ENCODE measurements around the gene PICALM. TPM values are rescaled to one million over a fixed set of nuclear protein-coding genes. Genes with fewer than 3 reads are reported as not detected.
"Not testable (repeated sequence)": the region's sequence is repeated elsewhere in the genome, so short reads cannot be mapped to it uniquely, and the experiment has no call there.

Gene PICALM
- total RNA-seq, 1 donor from 2014 or later: 167 TPM

DNA sequence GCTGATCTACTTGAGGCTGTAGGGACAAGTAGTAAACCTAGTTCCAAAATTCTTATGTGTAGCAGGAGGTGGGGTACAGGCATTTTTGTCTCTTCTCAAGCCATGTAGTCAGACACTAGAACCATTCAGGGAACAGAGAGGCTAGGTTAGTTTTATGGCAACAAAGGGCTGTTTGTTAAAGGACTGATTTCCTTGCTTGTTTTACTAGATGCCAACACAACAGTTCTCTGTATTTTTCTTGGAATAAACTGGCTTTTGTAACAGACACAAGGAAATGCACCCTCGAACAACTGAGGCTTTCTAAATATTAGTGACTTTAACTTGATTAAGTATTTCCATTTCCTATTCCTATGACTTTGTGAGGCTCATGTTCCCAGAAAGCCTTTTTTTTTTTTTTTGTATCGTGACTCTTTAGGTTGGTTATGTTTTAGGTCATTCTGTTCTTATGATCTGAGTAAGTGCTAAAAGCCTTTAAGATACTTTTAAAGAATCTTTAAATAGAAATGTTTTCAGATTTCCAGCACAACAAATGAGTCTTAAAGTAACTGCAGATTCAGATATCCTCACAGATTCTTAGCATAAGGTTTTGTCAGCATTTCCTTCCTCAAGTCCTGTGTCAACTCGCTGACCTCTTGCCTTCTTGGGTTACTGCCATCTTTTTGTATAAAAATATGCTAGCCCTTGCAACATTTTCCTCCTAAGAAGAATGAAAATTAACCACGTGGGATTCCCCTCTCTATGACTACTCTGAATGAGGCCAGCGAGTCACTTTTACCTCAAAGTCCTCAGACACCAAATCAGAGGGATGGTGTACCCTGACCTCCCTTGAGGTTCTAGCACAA, 121.2 kb downstream of the PICALM start:
- intact Hi-C loops (cut with micrococcal nuclease): loop anchor here (2.0 to 10.0 kb wide), 5 partner anchors 75 to 657 kb away; partner anchors contain the start of gene CCDC83

GRCh38 chr11:85946221-85946620, 122.7 kb downstream of the PICALM start:
- intact Hi-C loops (cut with micrococcal nuclease): loop anchor here (5.0 to 10.0 kb wide), 4 partner anchors 76 to 659 kb away; no protein-coding TSS in a partner anchor

DNA sequence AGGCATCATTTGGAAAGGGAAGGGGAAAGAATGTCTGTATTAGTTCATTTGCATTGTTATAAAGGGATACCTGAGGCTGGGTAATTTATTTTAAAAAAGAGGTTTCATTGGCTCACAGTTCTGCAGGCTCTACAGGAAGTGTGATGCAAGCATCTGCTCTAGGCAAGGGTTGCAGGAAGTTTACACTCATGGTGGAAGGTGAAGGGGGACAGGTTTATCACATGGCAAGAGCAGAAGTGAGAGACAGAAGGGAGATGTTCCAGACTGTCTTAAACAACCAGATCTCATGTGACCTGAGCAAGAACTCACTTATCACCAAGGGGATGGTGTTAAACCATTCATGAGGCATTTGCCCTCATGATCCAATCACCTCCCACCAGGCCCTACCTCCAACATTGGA, 123.1 kb downstream of the PICALM start:
- intact Hi-C loops (cut with micrococcal nuclease): loop anchor here (5.0 to 10.0 kb wide), 4 partner anchors 77 to 659 kb away; no protein-coding TSS in a partner anchor

DNA sequence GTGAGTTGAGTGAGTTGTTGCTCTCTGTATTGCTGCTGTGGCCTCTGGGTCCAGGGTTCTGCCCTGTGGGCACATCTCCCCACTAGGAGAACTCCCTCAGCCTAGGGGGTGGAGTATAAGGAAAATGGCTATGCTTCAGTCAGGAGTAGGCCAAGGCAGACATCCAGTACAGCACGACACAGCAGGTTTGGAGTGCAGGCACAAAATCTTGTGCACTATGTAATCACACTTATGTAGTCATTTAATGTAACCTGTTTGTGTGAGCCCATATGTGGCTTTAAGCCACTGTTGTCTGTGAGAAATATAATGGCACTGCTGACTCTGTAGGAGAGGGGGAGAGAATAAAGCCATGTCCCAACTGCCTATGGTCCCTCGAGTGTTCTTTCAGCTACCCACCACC, 123.6 kb downstream of the PICALM start:
- intact Hi-C loops (cut with micrococcal nuclease): loop anchor here (5.0 to 10.0 kb wide), 4 partner anchors 77 to 660 kb away; no protein-coding TSS in a partner anchor

DNA sequence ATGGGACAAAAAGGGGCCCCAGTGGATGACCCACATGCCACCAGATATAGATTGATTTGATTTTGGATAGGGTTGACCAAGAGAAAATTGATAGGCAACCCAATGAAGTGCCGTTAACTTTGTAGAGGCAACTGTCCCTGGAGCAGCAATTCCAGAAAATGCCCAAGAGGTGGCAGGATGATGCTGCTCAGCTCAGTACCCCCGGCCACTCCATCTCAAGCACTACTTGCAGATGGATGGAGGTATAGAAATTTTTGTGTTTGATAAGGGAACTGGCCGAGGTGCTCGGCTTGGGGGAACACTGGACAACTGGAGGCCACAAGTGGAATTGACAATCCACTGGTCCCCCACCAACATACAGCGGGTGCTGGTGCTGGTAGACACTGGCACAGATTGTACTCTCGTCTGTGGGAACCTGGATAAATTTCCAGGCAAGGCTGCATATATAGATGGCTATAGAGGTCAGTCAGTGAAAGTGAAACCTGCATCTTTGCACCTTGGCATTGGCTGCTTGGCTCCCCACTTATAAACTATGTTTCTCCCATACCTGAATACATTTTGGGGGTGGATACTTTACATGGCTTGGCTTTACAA, 127.4 kb downstream of the PICALM start:
- intact Hi-C loops (cut with micrococcal nuclease): loop anchor here (1.0 to 10.0 kb wide), 6 partner anchors 87 to 877 kb away; partner anchors contain the start of gene CCDC83

GRCh38 chr11:85939099-85940015, 129.5 kb downstream of the PICALM start:
- intact Hi-C loops (cut with micrococcal nuclease): loop anchor here (2.0 to 10.0 kb wide), 3 partner anchors 85 to 665 kb away; partner anchors contain the start of gene CCDC83

GRCh38 chr11:85937835-85938234, 131.0 kb downstream of the PICALM start:
- intact Hi-C loops (cut with micrococcal nuclease): no loop called here

- intact Hi-C loops (cut with micrococcal nuclease): no loop called here
Observed at GRCh38 chr11:85935751-85936150, 133.1 kb downstream of the PICALM start.

DNA sequence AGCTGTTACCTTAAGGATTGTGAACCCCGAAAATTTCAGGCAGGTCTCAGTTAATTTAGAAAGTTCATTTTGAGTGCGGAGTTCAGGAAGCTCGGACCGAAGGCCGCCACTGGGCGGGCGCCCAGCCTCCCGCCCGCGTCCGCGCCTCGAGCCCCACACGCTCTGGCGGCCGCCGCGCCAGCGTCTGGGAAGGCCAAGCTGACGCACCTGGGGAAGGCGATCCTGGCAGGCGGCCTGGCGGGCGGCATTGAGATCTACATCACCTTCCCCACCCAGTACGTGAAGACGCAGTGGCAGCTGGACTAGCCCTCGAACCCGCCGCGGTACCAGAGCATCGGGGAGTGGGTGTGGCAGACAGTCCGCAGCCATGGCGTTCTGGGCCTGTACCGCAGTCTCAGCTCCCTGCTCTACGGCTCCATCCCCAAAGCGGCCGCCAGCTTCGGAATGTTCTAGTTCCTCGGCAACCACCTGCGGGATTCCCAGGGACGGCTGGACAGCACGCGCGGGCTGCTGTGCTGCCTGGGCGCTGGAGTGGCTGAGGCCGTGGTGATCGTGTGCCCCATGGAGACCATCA, 134.2 kb downstream of the PICALM start:
- intact Hi-C loops (cut with micrococcal nuclease): no loop called here

DNA sequence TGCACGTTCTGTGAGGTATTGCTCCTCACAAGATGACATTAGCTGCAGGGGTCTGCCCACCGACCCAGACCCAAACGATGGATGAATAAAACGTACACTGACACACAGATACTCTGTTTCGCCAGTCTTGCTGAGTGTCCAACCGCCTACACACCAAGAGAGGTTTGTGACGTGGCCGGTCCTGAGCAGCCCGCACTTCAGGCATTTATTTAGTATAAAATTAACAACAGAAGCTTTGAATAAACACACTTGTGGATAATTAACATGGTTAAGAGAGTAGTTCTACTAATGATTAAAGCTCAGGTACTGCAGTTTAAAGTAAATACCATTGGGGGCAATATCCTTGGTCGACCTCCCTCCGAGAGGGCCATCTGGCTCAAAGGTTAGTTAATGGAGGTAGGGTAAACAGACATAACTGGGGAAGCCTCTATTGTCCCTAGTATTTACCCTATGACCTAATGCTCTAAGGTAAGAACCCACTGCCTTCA, 138.0 kb downstream of the PICALM start:
- intact Hi-C loops (cut with micrococcal nuclease): no loop called here

DNA sequence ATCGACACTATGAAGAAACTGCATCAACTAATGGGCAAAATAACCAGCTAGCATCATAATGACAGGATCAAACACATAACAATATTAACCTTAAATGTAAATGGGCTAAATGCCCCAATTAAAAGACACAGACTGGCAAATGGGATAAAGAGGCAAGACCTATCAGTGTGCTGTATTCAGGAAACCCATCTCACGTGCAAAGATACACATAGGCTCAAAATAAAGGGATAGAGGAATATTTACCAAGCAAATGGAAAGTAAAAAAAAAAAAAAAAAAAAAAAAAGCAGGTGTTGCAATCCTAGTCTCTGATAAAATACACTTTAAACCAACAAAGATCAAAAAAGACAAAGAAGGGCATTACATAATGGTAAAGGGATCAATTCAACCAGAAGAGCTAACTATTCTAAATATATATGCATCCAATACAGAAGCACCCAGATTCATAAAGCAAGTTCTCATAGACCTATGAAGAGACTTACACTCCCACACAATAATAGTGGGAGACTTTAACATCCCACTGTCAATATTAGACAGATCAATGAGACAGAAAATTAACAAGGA, 142.2 kb downstream of the PICALM start:
- intact Hi-C loops (cut with micrococcal nuclease): not testable (repeated sequence)

- intact Hi-C loops (cut with micrococcal nuclease): no loop called here
Observed at GRCh38 chr11:85923455-85923854, 145.4 kb downstream of the PICALM start.

DNA sequence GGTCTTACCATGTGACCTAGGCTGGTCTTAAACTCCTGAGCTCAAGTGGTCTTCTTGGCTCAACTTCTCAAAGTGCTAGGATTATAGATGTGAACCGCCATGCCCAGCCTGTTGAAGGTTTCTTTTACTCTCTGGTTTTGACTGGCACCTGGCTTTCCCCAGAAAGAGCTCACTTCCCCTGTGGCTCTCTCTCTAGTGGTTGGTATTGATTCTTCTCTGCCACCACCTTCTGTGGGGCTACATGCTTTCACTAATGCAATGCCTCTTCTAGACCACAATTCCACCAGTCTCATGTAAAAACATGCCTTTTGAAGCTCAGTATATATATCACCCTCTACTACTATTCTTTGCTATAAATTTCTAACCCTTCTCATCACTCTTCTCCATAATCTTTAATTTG, 146.5 kb downstream of the PICALM start:
- intact Hi-C loops (cut with micrococcal nuclease): no loop called here

GRCh38 chr11:85918910-85919794, 149.7 kb downstream of the PICALM start:
- intact Hi-C loops (cut with micrococcal nuclease): no loop called here

DNA sequence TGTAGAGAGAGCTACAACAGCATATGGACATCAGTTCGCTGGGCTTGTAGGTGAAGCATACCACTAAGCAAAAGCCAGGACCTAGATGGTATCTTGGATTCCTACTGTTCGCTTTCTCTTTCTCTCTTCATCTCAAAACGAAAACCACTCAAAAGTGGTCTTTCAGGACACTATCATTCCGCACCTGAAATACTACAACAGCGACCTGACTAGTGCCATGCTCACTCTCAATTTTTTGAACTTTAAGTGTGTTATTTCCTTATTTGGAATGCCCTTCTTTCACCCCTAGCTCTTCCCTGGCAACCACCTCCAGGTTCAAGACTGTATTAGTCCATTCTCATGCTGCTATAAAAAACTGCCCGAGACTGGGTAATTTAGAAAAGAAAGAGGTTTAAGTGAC, 154.5 kb downstream of the PICALM start:
- intact Hi-C loops (cut with micrococcal nuclease): no loop called here

- intact Hi-C loops (cut with micrococcal nuclease): no loop called here
Observed at GRCh38 chr11:85913513-85913912, 155.4 kb downstream of the PICALM start.

DNA sequence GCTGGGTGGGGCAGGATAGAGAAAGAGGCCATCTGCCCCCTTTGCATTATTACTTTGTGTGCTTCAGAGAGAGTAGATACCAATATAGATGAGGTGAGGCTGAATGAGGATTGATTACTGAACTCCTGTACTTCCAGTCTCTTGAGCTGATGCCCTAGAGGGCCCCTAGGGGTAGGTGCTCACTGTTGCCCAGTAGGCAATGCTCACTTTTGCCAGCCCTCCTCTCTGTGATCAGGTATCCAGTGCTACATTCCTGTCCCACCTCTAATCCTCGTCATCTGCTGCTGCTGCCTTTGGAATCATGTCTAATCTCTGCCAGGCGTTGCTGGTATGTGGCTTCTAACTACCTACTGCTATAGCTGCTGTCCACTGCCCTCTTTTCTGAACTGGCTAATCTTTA, 156.5 kb downstream of the PICALM start:
- intact Hi-C loops (cut with micrococcal nuclease): no loop called here
